Right kidney (tissue), 1 donor: ENCODE results near the gene SERPINE1.
"Not testable (repeated sequence)": the region's sequence is repeated elsewhere in the genome, so short reads cannot be mapped to it uniquely, and the experiment has no call there.

ENCODE experiments used
- DNase-seq: peaks from one replicate; pipeline ENCODE4 v3.0.0-alpha.2; 2016

The SERPINE1 gene

DNA sequence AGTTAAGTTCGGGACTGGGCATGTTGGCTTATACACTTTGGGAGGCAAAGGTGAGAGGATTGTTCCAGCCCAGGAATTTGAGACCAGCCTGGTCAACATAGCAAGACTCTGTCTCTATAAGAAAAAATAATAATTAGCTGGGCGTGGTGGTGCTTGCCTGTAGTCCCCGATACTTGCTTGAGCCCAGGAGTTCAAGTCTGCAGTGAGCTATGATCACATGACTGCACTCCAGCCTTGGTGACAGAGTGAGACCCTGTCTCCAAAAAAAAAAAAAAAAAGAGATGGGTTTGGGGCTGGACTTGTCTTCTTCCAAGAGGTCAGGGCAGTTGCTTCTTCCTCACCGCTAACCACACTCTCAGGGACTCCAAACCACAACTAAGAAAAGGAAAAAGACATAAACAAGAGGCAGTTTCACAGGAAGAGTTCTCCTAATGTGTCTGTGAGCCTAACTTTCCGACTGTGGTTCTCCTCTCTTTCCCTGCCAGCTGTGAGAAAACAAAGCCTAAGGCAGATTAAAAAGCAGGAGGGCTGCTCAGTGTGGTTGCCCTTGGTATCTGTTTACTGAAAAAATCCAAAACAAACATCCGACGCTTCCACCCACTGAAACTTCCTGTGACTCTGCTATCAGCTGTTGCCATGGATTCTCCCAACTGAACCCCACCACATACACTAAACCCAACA lies 2.4 kb upstream of the SERPINE1 start:
- no peak for DNase-seq

GRCh38 chr7:101125989-101126650 lies 784 bp upstream of the SERPINE1 start:
- DNase-seq = no peak

- DNase-seq = no peak
Observed at GRCh38 chr7:101127460-101128039, 646 bp downstream of the SERPINE1 start.

- no peak for DNase-seq
Observed at GRCh38 chr7:101128040-101128834, 1.3 kb downstream of the SERPINE1 start.

DNA sequence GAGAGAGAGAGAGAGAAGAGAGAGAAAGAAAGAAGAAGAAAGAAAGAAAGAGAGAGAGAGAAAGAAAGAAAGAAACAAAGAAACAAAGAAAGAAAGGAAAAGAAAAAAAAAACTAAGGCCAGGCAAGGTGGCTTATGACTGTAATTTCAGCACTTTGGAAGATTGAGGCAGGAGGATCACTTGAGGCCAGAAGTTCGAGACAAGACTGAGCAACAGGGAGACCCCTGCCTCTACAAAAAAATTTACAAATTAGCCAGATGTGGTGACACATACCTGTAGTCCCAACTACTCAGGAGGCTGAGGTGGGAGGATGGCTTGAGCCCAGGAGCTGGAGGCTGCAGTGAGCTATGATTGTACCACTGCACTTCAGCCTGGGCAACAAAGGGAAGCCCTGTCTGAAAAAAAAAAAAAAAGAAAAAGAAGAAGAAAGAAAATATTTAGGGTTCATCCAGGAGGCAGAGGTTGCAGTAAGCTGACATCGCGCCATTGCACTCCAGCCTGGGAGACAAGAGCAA lies 2.8 kb downstream of the SERPINE1 start:
- DNase-seq = no peak

GRCh38 chr7:101132626-101133600 lies 6.0 kb downstream of the SERPINE1 start:
- not testable (repeated sequence) for DNase-seq

GRCh38 chr7:101133621-101134398 lies 6.9 kb downstream of the SERPINE1 start:
- DNase-seq = no peak

- DNase-seq = no peak
Observed at GRCh38 chr7:101134399-101134980, 7.6 kb downstream of the SERPINE1 start.

DNA sequence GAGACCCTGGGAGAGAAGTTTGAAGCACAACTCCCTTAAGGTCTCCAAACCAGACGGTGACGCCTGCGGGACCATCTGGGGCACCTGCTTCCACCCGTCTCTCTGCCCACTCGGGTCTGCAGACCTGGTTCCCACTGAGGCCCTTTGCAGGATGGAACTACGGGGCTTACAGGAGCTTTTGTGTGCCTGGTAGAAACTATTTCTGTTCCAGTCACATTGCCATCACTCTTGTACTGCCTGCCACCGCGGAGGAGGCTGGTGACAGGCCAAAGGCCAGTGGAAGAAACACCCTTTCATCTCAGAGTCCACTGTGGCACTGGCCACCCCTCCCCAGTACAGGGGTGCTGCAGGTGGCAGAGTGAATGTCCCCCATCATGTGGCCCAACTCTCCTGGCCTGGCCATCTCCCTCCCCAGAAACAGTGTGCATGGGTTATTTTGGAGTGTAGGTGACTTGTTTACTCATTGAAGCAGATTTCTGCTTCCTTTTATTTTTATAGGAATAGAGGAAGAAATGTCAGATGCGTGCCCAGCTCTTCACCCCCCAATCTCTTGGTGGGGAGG lies 10.8 kb downstream of the SERPINE1 start:
- no peak for DNase-seq

DNA sequence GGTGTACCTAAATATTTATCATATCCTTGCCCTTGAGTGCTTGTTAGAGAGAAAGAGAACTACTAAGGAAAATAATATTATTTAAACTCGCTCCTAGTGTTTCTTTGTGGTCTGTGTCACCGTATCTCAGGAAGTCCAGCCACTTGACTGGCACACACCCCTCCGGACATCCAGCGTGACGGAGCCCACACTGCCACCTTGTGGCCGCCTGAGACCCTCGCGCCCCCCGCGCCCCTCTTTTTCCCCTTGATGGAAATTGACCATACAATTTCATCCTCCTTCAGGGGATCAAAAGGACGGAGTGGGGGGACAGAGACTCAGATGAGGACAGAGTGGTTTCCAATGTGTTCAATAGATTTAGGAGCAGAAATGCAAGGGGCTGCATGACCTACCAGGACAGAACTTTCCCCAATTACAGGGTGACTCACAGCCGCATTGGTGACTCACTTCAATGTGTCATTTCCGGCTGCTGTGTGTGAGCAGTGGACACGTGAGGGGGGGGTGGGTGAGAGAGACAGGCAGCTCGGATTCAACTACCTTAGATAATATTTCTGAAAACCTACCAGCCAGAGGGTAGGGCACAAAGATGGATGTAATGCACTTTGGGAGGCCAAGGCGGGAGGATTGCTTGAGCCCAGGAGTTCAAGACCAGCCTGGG lies 11.4 kb downstream of the SERPINE1 start:
- no peak for DNase-seq

DNA sequence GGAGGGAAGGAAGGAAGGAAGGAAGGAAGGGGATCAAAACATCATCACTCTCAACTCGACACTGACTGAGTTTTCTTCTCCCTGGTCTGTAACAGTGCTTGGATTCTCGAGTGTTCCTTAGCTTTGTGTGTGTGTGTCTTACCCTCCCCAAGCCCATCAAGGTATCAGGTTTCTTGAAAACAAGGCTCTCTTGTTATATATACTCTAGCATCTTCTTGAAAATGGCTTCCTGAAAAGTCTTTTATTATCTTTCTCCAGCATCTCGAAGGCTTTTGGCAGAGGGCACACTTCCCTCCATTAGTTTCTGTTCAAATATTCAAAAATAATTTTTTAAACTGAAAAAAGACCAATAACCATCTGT lies 13.4 kb downstream of the SERPINE1 start:
- no peak for DNase-seq

DNA sequence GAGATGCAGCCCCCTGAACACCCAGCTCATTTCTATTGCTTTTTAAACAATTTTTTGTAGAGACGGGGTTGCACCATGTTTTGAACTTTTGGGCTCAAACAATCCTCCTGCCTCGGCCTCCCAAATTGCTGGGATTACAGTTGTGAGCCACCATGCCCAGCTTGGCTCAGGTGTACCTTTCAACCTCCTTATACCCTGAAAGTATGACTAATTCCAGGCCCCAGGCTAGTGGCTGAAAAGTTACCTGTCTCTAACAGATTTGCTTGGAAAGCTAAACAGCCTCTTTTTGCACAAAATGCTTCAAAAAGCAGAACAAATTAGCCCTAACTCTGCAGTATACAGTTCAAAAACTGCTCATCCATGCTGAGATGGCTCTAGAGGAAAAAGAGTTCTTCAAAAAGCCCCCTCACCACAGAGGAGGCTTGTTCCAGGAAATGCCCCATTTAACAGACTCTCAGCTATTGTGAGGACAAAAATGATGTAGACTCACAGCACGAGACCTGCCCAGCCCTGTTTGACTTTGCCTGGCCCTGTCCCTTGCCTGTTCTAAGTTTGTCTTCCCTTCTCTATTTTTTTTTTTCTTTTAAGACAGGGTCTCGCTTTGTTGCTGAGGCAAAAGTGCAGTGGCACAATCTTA lies 14.0 kb downstream of the SERPINE1 start:
- DNase-seq = no peak

DNA sequence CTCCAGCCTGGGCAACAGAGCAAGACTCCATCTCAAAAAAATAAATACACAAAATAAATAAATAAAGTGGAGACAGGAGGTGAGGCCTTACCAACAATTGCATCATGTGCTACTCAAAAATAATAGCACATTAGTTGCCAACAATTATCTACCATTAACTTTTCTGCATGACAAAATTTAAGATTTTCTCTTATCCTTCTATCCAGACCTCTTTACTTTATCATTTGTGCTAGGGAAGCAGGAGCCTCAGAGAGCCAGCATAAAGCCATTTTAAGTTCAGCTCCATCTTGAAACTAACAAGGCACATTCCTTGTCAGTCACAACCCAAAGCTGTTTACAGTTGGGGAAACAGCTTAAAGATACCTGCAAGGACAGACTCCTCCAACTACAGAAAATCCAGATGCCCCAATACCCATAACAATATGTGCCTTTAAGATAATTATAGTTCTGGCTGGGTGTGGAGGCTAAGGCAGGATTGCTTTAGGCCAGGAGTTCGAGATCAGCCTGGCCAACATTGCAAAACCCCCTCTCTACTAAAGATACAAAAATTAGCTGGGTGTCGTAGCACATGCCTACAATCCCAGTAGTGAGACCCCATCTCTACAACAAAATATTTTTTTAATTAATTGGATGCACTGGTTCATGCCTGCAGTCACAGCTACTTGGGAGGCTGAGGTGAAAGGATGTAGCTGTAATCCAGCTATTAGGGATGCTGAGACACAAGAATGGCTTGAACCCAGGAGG lies 25.2 kb downstream of the SERPINE1 start:
- no peak for DNase-seq

DNA sequence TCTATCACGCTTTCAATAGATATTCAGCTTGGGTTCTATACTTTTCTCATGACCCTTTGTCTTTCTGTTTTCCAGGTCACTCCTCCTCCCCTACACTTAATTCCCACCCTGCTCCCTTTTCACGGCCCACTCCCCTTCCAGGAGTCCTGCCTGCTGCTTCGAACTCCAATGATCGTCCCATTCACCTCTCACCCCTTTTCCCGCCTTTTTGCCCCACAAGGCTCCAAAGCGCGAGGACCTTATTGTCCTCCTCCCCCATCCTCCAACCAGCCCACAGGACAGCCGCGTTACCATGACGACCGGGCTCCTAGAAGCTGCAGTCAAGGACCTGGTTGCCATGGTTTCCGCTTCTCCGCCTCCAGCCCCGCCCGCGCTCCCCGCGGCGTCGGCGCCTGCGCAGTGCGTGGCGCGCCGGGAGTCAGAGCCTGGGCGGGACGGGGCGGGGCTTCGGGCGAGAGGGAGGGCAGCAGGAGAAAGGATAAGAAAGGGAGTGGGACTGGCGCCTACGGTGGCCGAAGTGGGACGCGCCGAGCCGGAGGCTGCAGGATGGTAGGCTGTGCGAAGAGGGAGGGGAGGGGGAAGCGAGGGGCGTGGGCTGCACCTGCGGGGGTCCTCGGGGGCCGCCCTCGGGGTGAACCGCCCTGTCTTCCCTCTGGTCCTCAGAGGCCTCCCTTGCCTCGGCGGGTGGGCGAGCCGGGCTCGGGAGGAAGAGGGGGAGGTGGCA lies 27.2 kb downstream of the SERPINE1 start, which contains the start of gene AP1S1:
TSS of gene AP1S1 (plus strand) at position 508 of the 724 bp plus-strand sequence. CDS start at position 547, 39 bp downstream.
- peak; percentile 93 for DNase-seq

DNA sequence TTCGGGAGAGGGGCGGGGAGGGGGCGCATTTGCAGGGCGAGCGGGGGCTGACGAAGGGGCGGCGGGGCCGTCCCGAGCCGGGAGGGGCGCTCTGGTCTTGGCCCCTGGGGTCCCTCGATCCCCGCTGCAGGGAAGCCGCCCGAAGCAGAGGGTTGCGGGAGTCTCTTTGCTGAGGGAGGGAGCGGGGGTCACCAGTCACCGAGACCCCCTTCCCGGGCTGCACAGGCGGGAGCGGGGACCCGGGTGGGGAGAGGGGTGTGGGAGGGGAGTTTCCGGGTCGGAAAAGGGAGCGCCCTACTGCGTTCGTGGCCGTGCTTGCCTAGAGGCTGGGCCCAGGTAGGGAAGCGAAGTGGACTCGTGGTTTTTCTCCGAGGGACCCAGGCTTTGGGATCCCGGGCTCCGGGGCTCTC lies 27.8 kb downstream of the SERPINE1 start:
- DNase-seq = no peak

- DNase-seq = no peak
Observed at GRCh38 chr7:101155303-101155702, 28.4 kb downstream of the SERPINE1 start.

DNA sequence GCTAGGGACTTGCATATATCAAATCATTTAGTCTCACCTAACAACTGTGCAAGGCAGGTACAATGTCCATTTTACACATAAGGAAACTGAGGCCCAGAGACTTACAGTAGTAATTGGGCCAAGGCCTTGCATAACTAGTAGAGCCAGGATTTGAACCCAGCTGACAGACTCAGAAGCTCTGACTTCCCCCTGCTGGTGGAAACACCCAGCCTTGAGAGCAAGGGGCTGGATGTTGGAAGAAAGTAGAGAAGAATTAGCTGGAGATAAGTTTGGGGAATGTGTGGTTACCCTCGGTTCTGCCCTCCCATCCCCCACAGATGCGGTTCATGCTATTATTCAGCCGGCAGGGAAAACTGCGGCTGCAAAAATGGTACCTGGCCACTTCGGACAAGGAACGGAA lies 29.4 kb downstream of the SERPINE1 start:
- no peak for DNase-seq
